Bone marrow (tissue), 2 donors: Measurements from ENCODE around the gene P2RY8.
"Not testable (repeated sequence)": the region's sequence is repeated elsewhere in the genome, so short reads cannot be mapped to it uniquely, and the experiment has no call there.

Experiments used
- DNase-seq, 2 donors: peaks; one replicate each; lab custom pipeline; 2025; lab: John Stamatoyannopoulos, UW

The P2RY8 gene

GRCh38 chrX:1444561-1445500, 92.2 kb downstream of the P2RY8 start:
- no peak for DNase-seq

- no peak for DNase-seq
These were observed 93.4 kb downstream of the P2RY8 start for GRCh38 chrX:1443496-1444075.

- no peak for DNase-seq
These were observed 94.1 kb downstream of the P2RY8 start for GRCh38 chrX:1442724-1443367.

- DNase-seq: no peak
These were observed 94.8 kb downstream of the P2RY8 start for GRCh38 chrX:1442016-1442665.

GRCh38 chrX:1440506-1440905, 96.5 kb downstream of the P2RY8 start:
- no peak for DNase-seq

GRCh38 chrX:1435241-1435895, 101.6 kb downstream of the P2RY8 start:
- DNase-seq: no peak

- DNase-seq: no peak
These were observed 102.1 kb downstream of the P2RY8 start for GRCh38 chrX:1434871-1435240.

- no peak for DNase-seq
These were observed 103.2 kb downstream of the P2RY8 start for GRCh38 chrX:1433646-1434357.

- DNase-seq: no peak
These were observed 106.5 kb downstream of the P2RY8 start for GRCh38 chrX:1430451-1430850.

GRCh38 chrX:1427756-1428155, 109.2 kb downstream of the P2RY8 start:
- no peak for DNase-seq

- DNase-seq: not testable (repeated sequence)
These were observed 110.7 kb downstream of the P2RY8 start for GRCh38 chrX:1426321-1426720.

GRCh38 chrX:1425381-1425780, 111.6 kb downstream of the P2RY8 start:
- DNase-seq: no peak

GRCh38 chrX:1424147-1424851, 112.7 kb downstream of the P2RY8 start:
- no peak for DNase-seq

- DNase-seq: no peak
These were observed 113.8 kb downstream of the P2RY8 start for GRCh38 chrX:1423215-1423614.

GRCh38 chrX:1422135-1422465, 114.9 kb downstream of the P2RY8 start:
- no peak for DNase-seq

GRCh38 chrX:1421433-1422134, 115.4 kb downstream of the P2RY8 start:
- no peak for DNase-seq

- DNase-seq: no peak
These were observed 116.6 kb downstream of the P2RY8 start for GRCh38 chrX:1420371-1420770.

- no peak for DNase-seq
These were observed 117.2 kb downstream of the P2RY8 start for GRCh38 chrX:1419545-1420355.

GRCh38 chrX:1418901-1419544, 118.0 kb downstream of the P2RY8 start:
- no peak for DNase-seq
